Measurements from ENCODE around the gene BRSK2.

The BRSK2 gene

GRCh38 chr11:1437500-1437899, 47.8 kb downstream of the BRSK2 start:
- DNase-seq (ENCODE audit: low read depth, low spot score) = no peak
- Histone ChIP-seq H3K27ac (ENCODE audit: low read length) (no peak overlapping the region), H3K4me3 (ENCODE audit: low read length) (no peak overlapping the region), H3K9me3 (ENCODE audit: control insufficient read depth, insufficient read depth, low read length) (no peaks in the 10 kb centered on the region), H3K27me3 (ENCODE audit: control insufficient read depth, insufficient read depth, low read length) (no peaks in the 10 kb centered on the region), H3K4me1 (ENCODE audit: control insufficient read depth, insufficient read depth, low read length) (peaks cover 7% of the 10 kb centered on the region), H3K36me3 (ENCODE audit: control insufficient read depth, insufficient read depth, low read length) (peaks cover 4% of the 10 kb centered on the region; the same call in 1 of the 2 replicates)
- WGBS (ENCODE audit: insufficient coverage, insufficient read length) = no CpG with 5 or more reads among the region's 6 CpGs

- DNase-seq (ENCODE audit: low read depth, low spot score) = no peak
- Histone ChIP-seq H3K36me3 (ENCODE audit: control insufficient read depth, insufficient read depth, low read length) (peaks cover 4% of the 10 kb centered on the region; the same call in 1 of the 2 replicates), H3K27me3 (ENCODE audit: control insufficient read depth, insufficient read depth, low read length) (no peaks in the 10 kb centered on the region), H3K27ac (ENCODE audit: low read length) (no peak overlapping the region), H3K9me3 (ENCODE audit: control insufficient read depth, insufficient read depth, low read length) (no peaks in the 10 kb centered on the region), H3K4me1 (ENCODE audit: control insufficient read depth, insufficient read depth, low read length) (peaks cover 7% of the 10 kb centered on the region), H3K4me3 (ENCODE audit: low read length) (no peak overlapping the region)
- WGBS (ENCODE audit: insufficient coverage, insufficient read length) = no CpG with 5 or more reads among the region's 19 CpGs
Measured at GRCh38 chr11:1438261-1438966, 48.7 kb downstream of the BRSK2 start.

GRCh38 chr11:1438967-1439330, 49.2 kb downstream of the BRSK2 start:
- no peak overlapping the region for H3K27ac ChIP-seq (ENCODE audit: low read length)
- WGBS (ENCODE audit: insufficient coverage, insufficient read length) = no CpG with 5 or more reads among the region's 11 CpGs
- no peak for DNase-seq (ENCODE audit: low read depth, low spot score)
- no peaks in the 10 kb centered on the region for H3K27me3 ChIP-seq (ENCODE audit: control insufficient read depth, insufficient read depth, low read length)
- peaks cover 4% of the 10 kb centered on the region; the same call in 1 of the 2 replicates for H3K36me3 ChIP-seq (ENCODE audit: control insufficient read depth, insufficient read depth, low read length)
- H3K4me1 ChIP-seq (ENCODE audit: control insufficient read depth, insufficient read depth, low read length) = peaks cover 7% of the 10 kb centered on the region
- H3K9me3 ChIP-seq (ENCODE audit: control insufficient read depth, insufficient read depth, low read length) = no peaks in the 10 kb centered on the region
- no peak overlapping the region for H3K4me3 ChIP-seq (ENCODE audit: low read length)

- no CpG with 5 or more reads among the region's 11 CpGs for WGBS (ENCODE audit: insufficient coverage, insufficient read length)
Measured at GRCh38 chr11:1439341-1439740, 49.6 kb downstream of the BRSK2 start.

GRCh38 chr11:1440066-1440465, 50.3 kb downstream of the BRSK2 start:
- Histone ChIP-seq H3K4me1 (ENCODE audit: control insufficient read depth, insufficient read depth, low read length) (peaks cover 7% of the 10 kb centered on the region), H3K27me3 (ENCODE audit: control insufficient read depth, insufficient read depth, low read length) (no peaks in the 10 kb centered on the region), H3K9me3 (ENCODE audit: control insufficient read depth, insufficient read depth, low read length) (no peaks in the 10 kb centered on the region), H3K27ac (ENCODE audit: low read length) (no peak overlapping the region), H3K36me3 (ENCODE audit: control insufficient read depth, insufficient read depth, low read length) (peaks cover 10% of the 10 kb centered on the region; the same call in 1 of the 2 replicates), H3K4me3 (ENCODE audit: low read length) (no peak overlapping the region)
- no CpG with 5 or more reads among the region's 11 CpGs for WGBS (ENCODE audit: insufficient coverage, insufficient read length)
- DNase-seq (ENCODE audit: low read depth, low spot score) = no peak

More at GRCh38 chr11:1439341-1439740, 49.6 kb downstream of the BRSK2 start:
- Histone ChIP-seq H3K27me3 (ENCODE audit: control insufficient read depth, insufficient read depth, low read length) (no peaks in the 10 kb centered on the region), H3K4me3 (ENCODE audit: low read length) (no peak overlapping the region), H3K27ac (ENCODE audit: low read length) (no peak overlapping the region), H3K36me3 (ENCODE audit: control insufficient read depth, insufficient read depth, low read length) (peaks cover 7% of the 10 kb centered on the region; the same call in 1 of the 2 replicates), H3K9me3 (ENCODE audit: control insufficient read depth, insufficient read depth, low read length) (no peaks in the 10 kb centered on the region), H3K4me1 (ENCODE audit: control insufficient read depth, insufficient read depth, low read length) (peaks cover 7% of the 10 kb centered on the region)
- no peak for DNase-seq (ENCODE audit: low read depth, low spot score)

- DNase-seq (ENCODE audit: low read depth, low spot score) = no peak
- Histone ChIP-seq H3K27ac (ENCODE audit: low read length) (no peak overlapping the region), H3K4me3 (ENCODE audit: low read length) (no peak overlapping the region), H3K4me1 (ENCODE audit: control insufficient read depth, insufficient read depth, low read length) (peaks cover 7% of the 10 kb centered on the region), H3K9me3 (ENCODE audit: control insufficient read depth, insufficient read depth, low read length) (no peaks in the 10 kb centered on the region), H3K27me3 (ENCODE audit: control insufficient read depth, insufficient read depth, low read length) (no peaks in the 10 kb centered on the region), H3K36me3 (ENCODE audit: control insufficient read depth, insufficient read depth, low read length) (peaks cover 10% of the 10 kb centered on the region; the same call in 1 of the 2 replicates)
- WGBS (ENCODE audit: insufficient coverage, insufficient read length) = no CpG with 5 or more reads among the region's 12 CpGs
Measured at GRCh38 chr11:1440496-1440895, 50.8 kb downstream of the BRSK2 start.

GRCh38 chr11:1442163-1442562, 52.4 kb downstream of the BRSK2 start:
- no CpG with 5 or more reads among the region's 9 CpGs for WGBS (ENCODE audit: insufficient coverage, insufficient read length)
- H3K36me3 ChIP-seq (ENCODE audit: control insufficient read depth, insufficient read depth, low read length) = peaks cover 10% of the 10 kb centered on the region; the same call in 1 of the 2 replicates
- no peak overlapping the region for H3K27ac ChIP-seq (ENCODE audit: low read length)
- no peak for DNase-seq (ENCODE audit: low read depth, low spot score)
- no peak overlapping the region for H3K4me3 ChIP-seq (ENCODE audit: low read length)
- no peaks in the 10 kb centered on the region for H3K27me3 ChIP-seq (ENCODE audit: control insufficient read depth, insufficient read depth, low read length)
- peaks cover 2% of the 10 kb centered on the region; the same call in 1 of the 2 replicates for H3K4me1 ChIP-seq (ENCODE audit: control insufficient read depth, insufficient read depth, low read length)
- H3K9me3 ChIP-seq (ENCODE audit: control insufficient read depth, insufficient read depth, low read length) = no peaks in the 10 kb centered on the region

- Histone ChIP-seq H3K36me3 (ENCODE audit: control insufficient read depth, insufficient read depth, low read length) (peaks cover 10% of the 10 kb centered on the region; the same call in 1 of the 2 replicates), H3K27me3 (ENCODE audit: control insufficient read depth, insufficient read depth, low read length) (no peaks in the 10 kb centered on the region), H3K9me3 (ENCODE audit: control insufficient read depth, insufficient read depth, low read length) (no peaks in the 10 kb centered on the region), H3K27ac (ENCODE audit: low read length) (no peak overlapping the region), H3K4me1 (ENCODE audit: control insufficient read depth, insufficient read depth, low read length) (peaks cover 2% of the 10 kb centered on the region; the same call in 1 of the 2 replicates), H3K4me3 (ENCODE audit: low read length) (no peak overlapping the region)
- no peak for DNase-seq (ENCODE audit: low read depth, low spot score)
- WGBS (ENCODE audit: insufficient coverage, insufficient read length) = no CpG with 5 or more reads among the region's 28 CpGs
Measured at GRCh38 chr11:1442807-1443366, 53.2 kb downstream of the BRSK2 start.

- no peaks in the 10 kb centered on the region for H3K27me3 ChIP-seq (ENCODE audit: control insufficient read depth, insufficient read depth, low read length)
- peaks cover 2% of the 10 kb centered on the region; the same call in 1 of the 2 replicates for H3K4me1 ChIP-seq (ENCODE audit: control insufficient read depth, insufficient read depth, low read length)
- DNase-seq (ENCODE audit: low read depth, low spot score) = no peak
- WGBS (ENCODE audit: insufficient coverage, insufficient read length) = no CpG with 5 or more reads among the region's 9 CpGs
- no peak overlapping the region for H3K4me3 ChIP-seq (ENCODE audit: low read length)
- no peaks in the 10 kb centered on the region for H3K9me3 ChIP-seq (ENCODE audit: control insufficient read depth, insufficient read depth, low read length)
- H3K27ac ChIP-seq (ENCODE audit: low read length) = no peak overlapping the region
- H3K36me3 ChIP-seq (ENCODE audit: control insufficient read depth, insufficient read depth, low read length) = peaks cover 7% of the 10 kb centered on the region; the same call in 1 of the 2 replicates
Measured at GRCh38 chr11:1443737-1444136, 54.0 kb downstream of the BRSK2 start.

GRCh38 chr11:1444321-1444720, 54.6 kb downstream of the BRSK2 start:
- H3K27ac ChIP-seq (ENCODE audit: low read length) = no peak overlapping the region
- no CpG with 5 or more reads among the region's 11 CpGs for WGBS (ENCODE audit: insufficient coverage, insufficient read length)
- no peak for DNase-seq (ENCODE audit: low read depth, low spot score)
- H3K4me3 ChIP-seq (ENCODE audit: low read length) = no peak overlapping the region
- H3K36me3 ChIP-seq (ENCODE audit: control insufficient read depth, insufficient read depth, low read length) = peaks cover 7% of the 10 kb centered on the region; the same call in 1 of the 2 replicates
- peaks cover 2% of the 10 kb centered on the region; the same call in 1 of the 2 replicates for H3K4me1 ChIP-seq (ENCODE audit: control insufficient read depth, insufficient read depth, low read length)
- no peaks in the 10 kb centered on the region for H3K27me3 ChIP-seq (ENCODE audit: control insufficient read depth, insufficient read depth, low read length)
- no peaks in the 10 kb centered on the region for H3K9me3 ChIP-seq (ENCODE audit: control insufficient read depth, insufficient read depth, low read length)

All from iPS DF 6.9 (cell line).